Liver (tissue), 9 donors: ENCODE results near the gene VPS37B. TPM values are rescaled to one million over a fixed set of nuclear protein-coding genes. Genes with fewer than 3 reads are reported as not detected.
A peak's percentile ranks its signal among the peaks of the same experiment; 100 is the strongest.

Experiments used
- DNase-seq: peaks from one replicate; pipeline ENCODE4 v3.0.0-alpha.2; 2017; ENCODE audit warnings: low spot score
- H3K27ac ChIP-seq, 2 donors: one replicate each; pipeline ENCODE4 v1.7.0; 2013; ENCODE audit warnings: inconsistent platforms in 2 of 2, low read length in 2 of 2, control low read depth in 1 of 2, low read depth in 1 of 2, mild to moderate bottlenecking in 1 of 2
- H3K27me3 ChIP-seq, 4 donors: one replicate each; pipeline versions ENCODE4 v1.6.1 to v1.7.0; 2013; ENCODE audit warnings: low read length in 3 of 4, inconsistent platforms in 1 of 4, mild to moderate bottlenecking in 1 of 4, moderate library complexity in 1 of 4; ENCODE audit not compliant: control insufficient read depth in 4 of 4, insufficient read depth in 4 of 4
- H3K36me3 ChIP-seq, 4 donors: one replicate each; pipeline versions ENCODE4 v1.6.1 to v1.7.0; 2013; ENCODE audit warnings: low read length in 3 of 4, mild to moderate bottlenecking in 3 of 4, low read depth in 1 of 4, moderate library complexity in 1 of 4; ENCODE audit not compliant: control insufficient read depth in 4 of 4, insufficient read depth in 3 of 4
- H3K4me1 ChIP-seq, 4 donors: one replicate each; pipeline versions ENCODE4 v1.6.1 to v1.7.0; 2013; ENCODE audit warnings: low read length in 3 of 4, mild to moderate bottlenecking in 3 of 4, moderate library complexity in 1 of 4; ENCODE audit not compliant: control insufficient read depth in 4 of 4, insufficient read depth in 4 of 4
- H3K4me3 ChIP-seq, 3 donors: one replicate each; pipeline versions ENCODE4 v1.6.1 to v1.7.0; 2013; ENCODE audit warnings: low read length in 3 of 3, control low read depth in 1 of 3, low read depth in 1 of 3, mild to moderate bottlenecking in 1 of 3
- H3K9ac ChIP-seq, 2 donors: one replicate each; pipeline ENCODE4 v1.7.0; 2013; ENCODE audit warnings: low read length in 2 of 2, mild to moderate bottlenecking in 2 of 2, moderate library complexity in 2 of 2, control low read depth in 1 of 2, low read depth in 1 of 2
- H3K9me3 ChIP-seq, 4 donors: one replicate each; pipeline versions ENCODE4 v1.6.1 to v1.7.0; 2013; ENCODE audit warnings: low read length in 3 of 4; ENCODE audit not compliant: control insufficient read depth in 4 of 4
- EGR1 ChIP-seq, 2 donors: IDR thresholded peaks; 2 replicates each; pipeline ENCODE4 v1.6.1; 2016 to 2018; ENCODE audit warnings: antibody characterized with exemption in 2 of 2, low read depth in 2 of 2
- FOXA1 ChIP-seq: IDR thresholded peaks from 2 replicates; pipeline ENCODE4 v1.6.1; 2016; ENCODE audit warnings: antibody characterized with exemption
- FOXA2 ChIP-seq: IDR thresholded peaks from 2 replicates; pipeline ENCODE4 v1.6.1; 2016; ENCODE audit warnings: antibody characterized with exemption
- GABPA ChIP-seq, 2 donors: IDR thresholded peaks in 1 of 2; conservative IDR thresholded peaks in 1 of 2; 2 replicates each; pipeline ENCODE4 v1.6.1; 2016; ENCODE audit warnings: antibody characterized with exemption in 2 of 2, mild to moderate bottlenecking in 1 of 2, moderate library complexity in 1 of 2
- HNF4G ChIP-seq: IDR thresholded peaks from 2 replicates; pipeline ENCODE4 v1.6.1; 2016; ENCODE audit warnings: antibody characterized with exemption
- JUND ChIP-seq, 2 donors: IDR thresholded peaks; 2 replicates each; pipeline ENCODE4 v1.6.1; 2016; ENCODE audit warnings: antibody characterized with exemption in 2 of 2
- NR2F2 ChIP-seq: IDR thresholded peaks from 2 replicates; pipeline ENCODE4 v1.6.1; 2016; ENCODE audit warnings: antibody characterized with exemption
- RAD21 ChIP-seq, 2 donors: IDR thresholded peaks; 2 replicates each; pipeline ENCODE4 v1.6.1; 2016; ENCODE audit warnings: antibody characterized with exemption in 2 of 2, mild to moderate bottlenecking in 2 of 2
- RXRA ChIP-seq, 2 donors: IDR thresholded peaks; 2 replicates each; pipeline ENCODE4 v1.6.1; 2017 to 2018; ENCODE audit warnings: antibody characterized with exemption in 2 of 2, mild to moderate bottlenecking in 1 of 2
- SP1 ChIP-seq: IDR thresholded peaks from 2 replicates; pipeline ENCODE4 v1.6.1; 2018; ENCODE audit warnings: antibody characterized with exemption, mild to moderate bottlenecking
- TAF1 ChIP-seq: conservative IDR thresholded peaks from 2 replicates; pipeline ENCODE4 v1.6.1; 2016; ENCODE audit warnings: antibody characterized with exemption, mild to moderate bottlenecking
- YY1 ChIP-seq: IDR thresholded peaks from 2 replicates; pipeline ENCODE4 v1.6.1; 2016; ENCODE audit warnings: antibody characterized with exemption, mild to moderate bottlenecking
- WGBS: extraction: QIAGEN DNeasy Blood & Tissue Kit; methylation state at CpG from one replicate; pipeline ENCODE4 v1.1.7; 2013; 5-methylcytosine and 5-hydroxymethylcytosine counted together
- polyA plus RNA-seq, 2 donors: library from polyadenylated mRNA; stranded (reverse) in 1 of 2; unstranded in 1 of 2; fragments of 200-250 nt in 1 of 2; fragments of >200 nt in 1 of 2; fragmentation: Nextera tagmentation in 1 of 2; extraction: Ambion mirVana in 1 of 2; gene quantifications; one replicate each; pipeline versions ENCODE4 v1.2.1 to v1.2.3, GENCODE V29; 2013 to 2015
- total RNA-seq, 2 donors: library from RNA; depleted of rRNA; stranded (reverse); fragments of >200 nt; gene quantifications; one replicate each; pipeline ENCODE4 v1.2.3, GENCODE V29; 2014
- TF ChIP-seq, protein P1 (sequence below): fragments of 150-350 bp; IDR thresholded peaks from 2 replicates; pipeline ENCODE4 v1.5.1; 2017; ENCODE audit warnings: improper control_type of control experiment, low read depth, low read length; ENCODE audit not compliant: missing input control
- TF ChIP-seq, protein P2 (sequence below): IDR thresholded peaks from 2 replicates; pipeline ENCODE4 v1.6.1; 2016; ENCODE audit warnings: antibody characterized with exemption, mild to moderate bottlenecking
- TF ChIP-seq, protein P3 (sequence below): IDR thresholded peaks from 2 replicates; pipeline ENCODE4 v1.6.1; 2016; ENCODE audit warnings: antibody characterized with exemption
- TF ChIP-seq, protein P4 (sequence below): IDR thresholded peaks from 2 replicates; pipeline ENCODE4 v1.6.1; 2016; ENCODE audit warnings: antibody characterized with exemption
- TF ChIP-seq, protein P5 (sequence below): IDR thresholded peaks from 2 replicates; pipeline ENCODE4 v1.6.1; 2016; ENCODE audit warnings: antibody characterized with exemption
- donor health status: healthy.
- donor health status: healthy.
- donor health status: healthy.
- donor health status: healthy.
- donor health status: healthy.

VPS37B gene
- total and polyA plus RNA-seq, 4 donors, result 2.3 to 6.8 (median 3.8) TPM

DNA sequence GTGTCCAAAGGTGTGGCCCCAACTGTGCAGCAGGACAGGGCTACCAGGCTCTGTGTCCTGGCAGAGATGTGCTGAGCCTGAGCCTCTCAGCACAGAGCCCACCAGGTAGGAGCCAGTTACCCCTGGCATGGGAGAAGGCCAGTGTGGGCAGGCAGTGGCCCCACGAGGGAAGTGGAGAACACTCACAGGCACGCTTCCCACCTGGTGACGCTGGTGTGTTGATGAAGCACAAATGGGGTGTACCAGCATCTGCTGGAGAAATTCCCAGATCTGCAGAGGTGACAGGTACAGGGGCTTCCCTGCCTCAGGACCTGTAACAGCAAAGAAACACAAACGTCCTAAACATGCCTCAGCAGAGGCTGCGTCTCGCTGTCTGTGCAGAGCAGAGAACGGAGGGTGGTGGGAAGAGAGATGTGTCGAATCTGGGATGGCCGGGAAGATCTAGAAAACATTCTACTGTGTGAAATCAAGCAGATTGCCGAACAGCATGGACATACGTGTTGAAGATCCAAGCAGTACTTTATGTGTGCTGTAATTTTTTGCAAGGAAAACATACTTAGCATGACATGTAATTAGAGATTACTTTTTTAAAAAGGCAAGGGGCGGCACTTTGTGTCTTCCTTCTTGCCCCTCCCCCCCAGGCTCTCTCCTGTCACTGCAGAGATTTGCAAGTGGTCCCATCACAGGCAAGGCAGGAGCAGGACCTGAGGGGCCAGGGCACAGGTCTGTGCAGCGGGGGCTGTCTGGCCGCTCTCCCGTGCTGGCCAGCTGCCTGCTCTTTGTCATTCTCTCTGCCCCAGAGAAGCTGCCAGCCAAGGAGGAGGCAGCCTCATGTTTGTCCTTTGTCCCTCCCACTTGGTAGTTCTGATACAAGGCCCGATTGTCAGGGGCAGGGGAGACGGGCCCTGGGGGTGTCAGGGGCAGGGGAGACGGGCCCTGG is 43.3 kb downstream of the VPS37B start (continued):
- TF ChIP-seq, protein P1, sequence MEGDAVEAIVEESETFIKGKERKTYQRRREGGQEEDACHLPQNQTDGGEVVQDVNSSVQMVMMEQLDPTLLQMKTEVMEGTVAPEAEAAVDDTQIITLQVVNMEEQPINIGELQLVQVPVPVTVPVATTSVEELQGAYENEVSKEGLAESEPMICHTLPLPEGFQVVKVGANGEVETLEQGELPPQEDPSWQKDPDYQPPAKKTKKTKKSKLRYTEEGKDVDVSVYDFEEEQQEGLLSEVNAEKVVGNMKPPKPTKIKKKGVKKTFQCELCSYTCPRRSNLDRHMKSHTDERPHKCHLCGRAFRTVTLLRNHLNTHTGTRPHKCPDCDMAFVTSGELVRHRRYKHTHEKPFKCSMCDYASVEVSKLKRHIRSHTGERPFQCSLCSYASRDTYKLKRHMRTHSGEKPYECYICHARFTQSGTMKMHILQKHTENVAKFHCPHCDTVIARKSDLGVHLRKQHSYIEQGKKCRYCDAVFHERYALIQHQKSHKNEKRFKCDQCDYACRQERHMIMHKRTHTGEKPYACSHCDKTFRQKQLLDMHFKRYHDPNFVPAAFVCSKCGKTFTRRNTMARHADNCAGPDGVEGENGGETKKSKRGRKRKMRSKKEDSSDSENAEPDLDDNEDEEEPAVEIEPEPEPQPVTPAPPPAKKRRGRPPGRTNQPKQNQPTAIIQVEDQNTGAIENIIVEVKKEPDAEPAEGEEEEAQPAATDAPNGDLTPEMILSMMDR, result no peak
- TF ChIP-seq EGR1 (IDR thresholded peaks at IDR 0.05; ENCODE audit: low read depth in 2 of 2), result no peak

DNA sequence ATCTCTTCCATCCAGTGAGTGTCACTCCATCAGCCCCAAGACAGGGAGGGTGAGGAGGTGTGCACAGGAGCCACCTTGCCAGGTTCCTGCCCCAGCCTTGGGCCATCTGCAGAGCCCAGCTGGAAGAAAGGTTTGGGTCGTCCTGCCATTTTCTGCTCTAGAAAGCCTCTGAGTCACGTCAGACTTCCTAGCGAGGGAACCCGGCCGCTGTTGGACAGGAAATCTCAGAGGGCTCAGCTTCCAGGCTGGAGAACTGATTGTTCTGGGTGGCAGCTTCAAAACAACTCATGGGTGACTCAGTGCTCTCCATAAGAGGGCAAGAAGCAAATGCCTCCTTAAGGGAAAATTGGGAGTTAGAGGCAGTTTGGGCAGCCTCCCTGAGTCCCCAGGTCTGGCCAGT is 44.1 kb downstream of the VPS37B start:
- H3K9me3 ChIP-seq, result no peaks in the 10 kb centered on the region
- TF ChIP-seq, protein P2, sequence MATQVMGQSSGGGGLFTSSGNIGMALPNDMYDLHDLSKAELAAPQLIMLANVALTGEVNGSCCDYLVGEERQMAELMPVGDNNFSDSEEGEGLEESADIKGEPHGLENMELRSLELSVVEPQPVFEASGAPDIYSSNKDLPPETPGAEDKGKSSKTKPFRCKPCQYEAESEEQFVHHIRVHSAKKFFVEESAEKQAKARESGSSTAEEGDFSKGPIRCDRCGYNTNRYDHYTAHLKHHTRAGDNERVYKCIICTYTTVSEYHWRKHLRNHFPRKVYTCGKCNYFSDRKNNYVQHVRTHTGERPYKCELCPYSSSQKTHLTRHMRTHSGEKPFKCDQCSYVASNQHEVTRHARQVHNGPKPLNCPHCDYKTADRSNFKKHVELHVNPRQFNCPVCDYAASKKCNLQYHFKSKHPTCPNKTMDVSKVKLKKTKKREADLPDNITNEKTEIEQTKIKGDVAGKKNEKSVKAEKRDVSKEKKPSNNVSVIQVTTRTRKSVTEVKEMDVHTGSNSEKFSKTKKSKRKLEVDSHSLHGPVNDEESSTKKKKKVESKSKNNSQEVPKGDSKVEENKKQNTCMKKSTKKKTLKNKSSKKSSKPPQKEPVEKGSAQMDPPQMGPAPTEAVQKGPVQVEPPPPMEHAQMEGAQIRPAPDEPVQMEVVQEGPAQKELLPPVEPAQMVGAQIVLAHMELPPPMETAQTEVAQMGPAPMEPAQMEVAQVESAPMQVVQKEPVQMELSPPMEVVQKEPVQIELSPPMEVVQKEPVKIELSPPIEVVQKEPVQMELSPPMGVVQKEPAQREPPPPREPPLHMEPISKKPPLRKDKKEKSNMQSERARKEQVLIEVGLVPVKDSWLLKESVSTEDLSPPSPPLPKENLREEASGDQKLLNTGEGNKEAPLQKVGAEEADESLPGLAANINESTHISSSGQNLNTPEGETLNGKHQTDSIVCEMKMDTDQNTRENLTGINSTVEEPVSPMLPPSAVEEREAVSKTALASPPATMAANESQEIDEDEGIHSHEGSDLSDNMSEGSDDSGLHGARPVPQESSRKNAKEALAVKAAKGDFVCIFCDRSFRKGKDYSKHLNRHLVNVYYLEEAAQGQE, result no peak
- peak in 1 of 2 donors; percentile 13 for TF ChIP-seq JUND (IDR thresholded peaks at IDR 0.05)
- peaks cover 0 to 18% (median 10%) of the 10 kb centered on the region in 4 donors for H3K36me3 ChIP-seq
- DNase-seq, result no peak
- H3K9ac ChIP-seq, result no peak overlapping the region
- no peak overlapping the region for H3K27ac ChIP-seq
- H3K4me3 ChIP-seq, result no peak overlapping the region
- 86% methylated on average over 5 of the region's 5 CpGs for WGBS
- H3K4me1 ChIP-seq, result no peaks in the 10 kb centered on the region
- no peaks in the 10 kb centered on the region for H3K27me3 ChIP-seq

DNA sequence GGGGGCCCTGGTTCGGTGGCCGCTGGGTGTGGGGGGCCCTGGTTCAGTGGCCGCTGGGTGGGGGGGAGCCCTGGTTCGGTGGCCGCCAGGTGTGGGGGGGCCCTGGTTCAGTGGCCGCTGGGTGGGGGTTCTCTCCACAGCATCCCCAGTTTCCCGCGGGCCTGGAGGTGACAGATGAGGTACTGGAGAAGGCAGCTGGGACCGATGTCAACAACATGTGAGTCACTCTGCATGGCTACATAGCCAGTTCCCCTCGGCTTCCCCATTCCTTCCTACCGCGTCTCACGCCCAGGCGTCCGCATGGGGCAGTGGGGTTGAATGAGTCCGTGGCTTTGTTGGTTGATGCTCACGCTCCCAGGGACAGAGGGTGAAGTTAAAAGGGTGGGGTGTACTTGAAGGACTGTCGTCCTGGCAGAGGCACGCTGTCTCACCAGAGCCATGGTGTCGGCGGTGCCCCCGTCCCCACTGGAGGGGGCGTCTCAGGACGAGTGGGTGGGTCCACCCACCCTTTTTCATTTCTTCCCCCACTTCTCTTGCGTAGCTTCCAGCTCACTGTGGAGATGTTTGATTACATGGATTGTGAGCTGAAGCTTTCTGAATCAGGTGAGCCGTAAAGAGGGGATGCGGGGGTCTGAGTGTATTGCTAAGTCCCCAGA is 45.1 kb downstream of the VPS37B start:
- no peak for DNase-seq
- Histone ChIP-seq H3K36me3 (peaks cover 0 to 12% (median 8%) of the 10 kb centered on the region in 4 donors), H3K4me1 (no peaks in the 10 kb centered on the region), H3K27me3 (no peaks in the 10 kb centered on the region), H3K27ac (no peak overlapping the region), H3K9me3 (no peaks in the 10 kb centered on the region), H3K9ac (no peak overlapping the region), H3K4me3 (no peak overlapping the region)
- 92% methylated on average over 27 of the region's 27 CpGs for WGBS
- TF ChIP-seq, protein P3, sequence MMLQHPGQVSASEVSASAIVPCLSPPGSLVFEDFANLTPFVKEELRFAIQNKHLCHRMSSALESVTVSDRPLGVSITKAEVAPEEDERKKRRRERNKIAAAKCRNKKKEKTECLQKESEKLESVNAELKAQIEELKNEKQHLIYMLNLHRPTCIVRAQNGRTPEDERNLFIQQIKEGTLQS, result no peak
- TF ChIP-seq NR2F2 (no peak), TAF1 (no peak), SP1 (no peak), JUND (IDR thresholded peaks at IDR 0.05) (no peak), FOXA1 (no peak), FOXA2 (no peak), YY1 (no peak), RAD21 (IDR thresholded peaks at IDR 0.05) (no peak), HNF4G (no peak), RXRA (IDR thresholded peaks at IDR 0.05) (no peak), GABPA (IDR thresholded peaks at IDR 0.05 in 1 of 2, conservative IDR thresholded peaks at IDR 0.05 in 1 of 2) (no peak), EGR1 (IDR thresholded peaks at IDR 0.05; ENCODE audit: low read depth in 2 of 2) (no peak)
- TF ChIP-seq, protein P4, sequence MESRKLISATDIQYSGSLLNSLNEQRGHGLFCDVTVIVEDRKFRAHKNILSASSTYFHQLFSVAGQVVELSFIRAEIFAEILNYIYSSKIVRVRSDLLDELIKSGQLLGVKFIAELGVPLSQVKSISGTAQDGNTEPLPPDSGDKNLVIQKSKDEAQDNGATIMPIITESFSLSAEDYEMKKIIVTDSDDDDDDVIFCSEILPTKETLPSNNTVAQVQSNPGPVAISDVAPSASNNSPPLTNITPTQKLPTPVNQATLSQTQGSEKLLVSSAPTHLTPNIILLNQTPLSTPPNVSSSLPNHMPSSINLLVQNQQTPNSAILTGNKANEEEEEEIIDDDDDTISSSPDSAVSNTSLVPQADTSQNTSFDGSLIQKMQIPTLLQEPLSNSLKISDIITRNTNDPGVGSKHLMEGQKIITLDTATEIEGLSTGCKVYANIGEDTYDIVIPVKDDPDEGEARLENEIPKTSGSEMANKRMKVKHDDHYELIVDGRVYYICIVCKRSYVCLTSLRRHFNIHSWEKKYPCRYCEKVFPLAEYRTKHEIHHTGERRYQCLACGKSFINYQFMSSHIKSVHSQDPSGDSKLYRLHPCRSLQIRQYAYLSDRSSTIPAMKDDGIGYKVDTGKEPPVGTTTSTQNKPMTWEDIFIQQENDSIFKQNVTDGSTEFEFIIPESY, result no peak
- TF ChIP-seq, protein P1, result no peak
- TF ChIP-seq, protein P5, sequence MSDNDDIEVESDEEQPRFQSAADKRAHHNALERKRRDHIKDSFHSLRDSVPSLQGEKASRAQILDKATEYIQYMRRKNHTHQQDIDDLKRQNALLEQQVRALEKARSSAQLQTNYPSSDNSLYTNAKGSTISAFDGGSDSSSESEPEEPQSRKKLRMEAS, result no peak
